ENCODE results near the gene OXGR1. TPM values are rescaled to one million over a fixed set of nuclear protein-coding genes. Genes with fewer than 3 reads are reported as not detected.

The OXGR1 gene
- total RNA-seq, 1 donor from 2014 or later: 0.74 TPM

GRCh38 chr13:96963786-96964475, 30.3 kb downstream of the OXGR1 start:
- H3K9me3 ChIP-seq: peaks cover 14% of the 10 kb centered on the region
- H3K36me3 ChIP-seq: no peaks in the 10 kb centered on the region
- intact Hi-C loops (cut with DNase I): no loop called here
- no peak overlapping the region for H3K27ac ChIP-seq
- TF ChIP-seq POLR2A (IDR thresholded peaks at IDR 0.05): no peak
- TF ChIP-seq CTCF (IDR thresholded peaks at IDR 0.05): no peak
- TF ChIP-seq POLR2AphosphoS5 (IDR thresholded peaks at IDR 0.05; ENCODE audit: insufficient read depth in 1 of 2, low read depth in 1 of 2): no peak
- H3K4me3 ChIP-seq: no peak overlapping the region
- no peaks in the 10 kb centered on the region for H3K27me3 ChIP-seq
- no peaks in the 10 kb centered on the region for H3K4me1 ChIP-seq
- no peak for DNase-seq (ENCODE audit: extremely low spot score in 2 of 2)

- H3K27me3 ChIP-seq: no peaks in the 10 kb centered on the region
- no peak overlapping the region for H3K4me3 ChIP-seq
- no peaks in the 10 kb centered on the region for H3K4me1 ChIP-seq
- no peaks in the 10 kb centered on the region for H3K36me3 ChIP-seq
- DNase-seq (ENCODE audit: extremely low spot score in 2 of 2): no peak
- intact Hi-C loops (cut with DNase I): no loop called here
- H3K9me3 ChIP-seq: no peaks in the 10 kb centered on the region
- no peak overlapping the region for H3K27ac ChIP-seq
- no peak for TF ChIP-seq POLR2A (IDR thresholded peaks at IDR 0.05)
- no peak for TF ChIP-seq POLR2AphosphoS5 (IDR thresholded peaks at IDR 0.05; ENCODE audit: insufficient read depth in 1 of 2, low read depth in 1 of 2)
- TF ChIP-seq CTCF (IDR thresholded peaks at IDR 0.05): no peak
These were observed 33.9 kb downstream of the OXGR1 start for GRCh38 chr13:96960379-96960778.

GRCh38 chr13:96958286-96958891, 35.9 kb downstream of the OXGR1 start:
- intact Hi-C loops (cut with DNase I): no loop called here
- TF ChIP-seq POLR2A (IDR thresholded peaks at IDR 0.05) (no peak), POLR2AphosphoS5 (IDR thresholded peaks at IDR 0.05; ENCODE audit: insufficient read depth in 1 of 2, low read depth in 1 of 2) (no peak), CTCF (IDR thresholded peaks at IDR 0.05) (peak; percentile 4 to 39 (median 38))
- Histone ChIP-seq H3K36me3 (no peaks in the 10 kb centered on the region), H3K27ac (no peak overlapping the region), H3K4me1 (no peaks in the 10 kb centered on the region), H3K27me3 (no peaks in the 10 kb centered on the region), H3K9me3 (no peaks in the 10 kb centered on the region), H3K4me3 (no peak overlapping the region)
- DNase-seq (ENCODE audit: extremely low spot score in 2 of 2): no peak

GRCh38 chr13:96952595-96952994, 41.7 kb downstream of the OXGR1 start:
- Histone ChIP-seq H3K27ac (no peak overlapping the region), H3K36me3 (no peaks in the 10 kb centered on the region)
- intact Hi-C loops (cut with DNase I): no loop called here

More at GRCh38 chr13:96952595-96952994, 41.7 kb downstream of the OXGR1 start:
- Histone ChIP-seq H3K27me3 (no peaks in the 10 kb centered on the region), H3K4me1 (no peaks in the 10 kb centered on the region), H3K4me3 (no peak overlapping the region), H3K9me3 (no peaks in the 10 kb centered on the region)
- DNase-seq (ENCODE audit: extremely low spot score in 2 of 2): no peak
- no peak for TF ChIP-seq CTCF (IDR thresholded peaks at IDR 0.05)
- TF ChIP-seq POLR2A (IDR thresholded peaks at IDR 0.05): no peak
- TF ChIP-seq POLR2AphosphoS5 (IDR thresholded peaks at IDR 0.05; ENCODE audit: insufficient read depth in 1 of 2, low read depth in 1 of 2): no peak

Data from vagina (tissue), 2 donors.